HG03469 (cell line): ENCODE data around the gene PLA2G2D.

ENCODE experiments used
- ATAC-seq: cut with Tn5 transposase; IDR thresholded peaks from one replicate; pipeline ENCODE4 v1.9.1; 2021; ENCODE audit warnings: mild to moderate bottlenecking, moderate library complexity, moderate number of reproducible peaks; ENCODE audit not compliant: unreplicated experiment

PLA2G2D gene

GRCh38 chr1:20115479-20115878, 3.9 kb downstream of the PLA2G2D start:
- ATAC-seq: no peak

- ATAC-seq: no peak
Measured at GRCh38 chr1:20114021-20114648, 5.2 kb downstream of the PLA2G2D start.

GRCh38 chr1:20112279-20113000, 6.9 kb downstream of the PLA2G2D start:
- ATAC-seq: no peak

- no peak for ATAC-seq
Measured at GRCh38 chr1:20111452-20111851, 7.9 kb downstream of the PLA2G2D start.

DNA sequence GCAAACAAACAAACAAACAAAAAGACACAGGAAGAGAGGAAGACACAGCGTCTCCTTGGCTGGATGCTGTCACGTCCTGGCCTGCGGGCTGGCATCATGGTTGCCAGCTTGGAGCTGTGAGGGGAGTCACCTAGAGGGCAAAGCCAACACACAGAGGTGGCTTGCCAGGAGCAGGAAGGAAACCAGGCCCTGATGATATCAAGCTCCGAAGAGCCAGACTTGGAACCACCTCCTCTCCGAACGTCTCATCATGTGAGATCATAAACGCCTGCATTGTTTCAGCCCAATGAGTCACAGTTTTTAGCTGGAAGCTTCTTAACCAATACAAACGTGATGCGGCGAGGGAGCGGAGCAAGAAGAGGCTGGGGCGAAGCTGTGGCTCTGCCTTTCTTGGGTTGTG, 8.7 kb downstream of the PLA2G2D start:
- ATAC-seq: no peak

- no peak for ATAC-seq
Measured at GRCh38 chr1:20109223-20109856, 10.0 kb downstream of the PLA2G2D start.

GRCh38 chr1:20108366-20109123, 10.8 kb downstream of the PLA2G2D start:
- ATAC-seq: no peak

GRCh38 chr1:20107796-20108195, 11.5 kb downstream of the PLA2G2D start:
- no peak for ATAC-seq

- no peak for ATAC-seq
Measured at GRCh38 chr1:20107351-20107750, 12.0 kb downstream of the PLA2G2D start.

DNA sequence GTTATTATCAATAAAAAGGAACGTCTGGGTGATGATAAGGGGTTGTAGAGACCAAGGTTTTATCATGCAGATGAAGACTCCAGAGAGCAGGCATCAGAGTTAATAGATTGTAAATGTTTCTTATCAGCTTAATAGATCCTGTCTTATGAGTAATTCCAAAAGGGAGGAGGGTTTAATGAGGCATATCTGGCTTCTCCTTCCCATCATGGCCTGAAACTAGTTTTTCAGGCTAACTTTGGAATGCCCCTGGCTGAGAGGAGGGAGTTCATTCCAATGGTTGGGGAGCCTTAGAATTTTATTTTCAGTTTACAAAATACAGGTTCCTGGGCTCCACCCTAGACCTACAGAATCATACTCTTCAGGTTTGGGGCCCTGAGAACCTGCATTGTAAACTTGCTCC, 13.5 kb downstream of the PLA2G2D start:
- ATAC-seq: no peak

DNA sequence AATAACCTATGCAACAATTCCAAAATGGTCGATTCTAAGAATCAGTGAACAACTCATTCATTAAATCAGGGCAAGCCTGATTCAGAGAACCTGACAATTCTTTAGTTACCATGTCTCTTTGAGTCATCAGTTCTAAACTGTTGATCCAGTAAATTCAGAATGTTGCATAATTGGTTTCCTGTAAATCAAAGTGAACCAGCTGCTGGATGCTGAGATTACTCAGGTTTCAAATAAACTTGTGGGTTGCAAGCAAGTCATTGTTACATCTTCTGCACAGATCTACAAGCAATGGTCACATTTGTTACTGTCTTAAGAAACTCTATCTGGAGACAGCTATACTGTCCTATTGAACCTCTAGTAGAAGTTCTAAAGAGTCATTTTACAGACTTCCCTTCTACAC, 16.5 kb downstream of the PLA2G2D start:
- no peak for ATAC-seq

DNA sequence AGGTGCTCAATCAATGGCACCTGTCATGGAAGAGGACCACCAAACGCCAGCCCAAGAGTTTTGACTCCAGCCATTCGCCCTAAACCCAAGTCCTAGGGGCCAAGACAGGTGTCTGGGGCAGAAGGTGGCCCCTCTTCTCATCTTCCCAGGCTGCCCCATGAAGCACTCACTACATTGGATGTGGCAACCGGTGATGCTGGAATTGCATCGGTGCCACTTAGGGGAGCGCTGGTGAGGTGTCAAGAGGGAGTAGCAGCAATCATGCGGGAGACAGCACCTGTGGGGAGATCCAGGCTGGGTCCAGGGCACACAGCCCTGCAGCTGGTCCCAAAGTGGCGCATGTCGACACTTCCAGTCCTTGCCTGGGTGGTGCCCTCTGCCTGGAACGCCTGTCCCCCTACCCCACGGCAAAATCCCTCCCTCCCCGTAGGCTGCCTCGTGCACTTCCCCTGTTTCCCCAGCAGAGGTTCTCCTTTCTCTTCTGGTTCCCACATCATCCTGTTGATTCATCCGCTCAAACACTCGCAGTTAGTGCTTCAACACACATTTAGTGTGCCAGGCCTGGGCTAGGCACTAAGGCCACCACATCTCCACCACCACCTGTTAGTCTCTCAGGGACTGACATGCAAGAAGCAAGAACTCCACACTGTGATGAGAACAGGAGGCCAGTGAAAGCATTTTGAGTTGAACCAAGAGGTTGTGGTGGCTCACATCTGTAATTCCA, 18.5 kb downstream of the PLA2G2D start:
- ATAC-seq: no peak

GRCh38 chr1:20099533-20099932, 19.8 kb downstream of the PLA2G2D start:
- no peak for ATAC-seq

GRCh38 chr1:20096840-20097447, 22.4 kb downstream of the PLA2G2D start:
- ATAC-seq: no peak

DNA sequence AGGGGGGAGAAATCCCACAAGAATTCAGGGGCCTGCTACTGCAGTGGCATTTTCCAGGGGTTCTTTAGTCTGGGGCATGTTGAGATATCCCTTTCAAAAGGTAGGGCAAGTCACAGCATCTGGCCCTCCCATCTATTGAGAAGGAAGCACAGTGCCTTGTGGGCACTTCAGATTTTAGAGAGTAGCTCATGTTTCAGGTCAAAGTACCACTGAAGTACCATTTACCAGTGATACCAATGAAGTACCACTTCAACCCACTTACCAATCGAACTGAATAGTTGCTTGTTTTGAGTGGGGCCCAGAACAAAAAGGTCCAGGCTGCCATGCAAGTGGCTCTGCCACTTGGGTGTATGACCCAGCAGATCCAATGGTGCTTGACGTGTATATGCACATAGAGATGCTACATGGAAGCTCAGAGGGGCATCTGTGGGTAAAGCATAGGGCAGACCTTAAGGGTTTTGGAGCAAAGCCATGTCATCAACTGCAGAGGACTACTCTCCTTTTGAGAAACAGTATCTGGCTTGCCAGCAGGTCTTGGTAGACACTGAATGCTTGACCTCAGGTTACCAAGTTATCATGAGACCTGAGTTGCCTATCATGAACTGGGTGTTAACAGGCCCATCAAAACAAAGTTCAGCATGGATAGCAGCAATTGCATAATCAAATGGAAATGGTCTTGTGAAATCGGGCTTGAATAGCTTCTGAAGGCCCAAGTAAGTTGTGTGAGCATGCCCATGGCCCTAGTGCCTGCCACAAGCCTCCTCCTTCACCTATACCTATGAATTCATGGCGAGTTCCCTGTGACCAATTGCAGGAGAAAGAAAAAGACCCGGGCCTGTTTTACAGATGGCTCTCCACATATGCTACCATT, 23.5 kb downstream of the PLA2G2D start:
- ATAC-seq: no peak

DNA sequence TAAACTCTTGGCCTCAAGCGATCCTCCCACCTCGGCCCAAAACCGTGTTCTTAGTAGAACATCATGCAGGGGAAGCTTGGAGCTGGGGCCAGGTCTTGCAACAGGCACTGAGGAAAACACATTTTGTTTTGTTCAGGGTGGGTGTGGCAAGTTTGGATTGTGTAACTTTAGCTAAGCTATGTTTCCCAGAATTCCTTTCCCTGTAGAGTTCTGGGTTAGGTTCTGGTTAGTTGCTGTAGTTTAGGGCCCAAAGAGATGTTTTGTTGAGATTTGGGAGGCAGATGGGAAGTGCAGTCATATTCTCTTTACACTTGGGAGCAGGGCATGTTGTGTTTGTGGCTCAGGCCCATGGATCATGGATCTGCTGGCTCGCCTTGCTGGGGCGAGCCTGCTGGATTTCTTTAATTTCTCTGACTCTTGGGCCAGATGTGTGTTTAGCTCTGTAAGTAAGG, 25.4 kb downstream of the PLA2G2D start:
- ATAC-seq: no peak

GRCh38 chr1:20093303-20093702, 26.0 kb downstream of the PLA2G2D start:
- no peak for ATAC-seq

DNA sequence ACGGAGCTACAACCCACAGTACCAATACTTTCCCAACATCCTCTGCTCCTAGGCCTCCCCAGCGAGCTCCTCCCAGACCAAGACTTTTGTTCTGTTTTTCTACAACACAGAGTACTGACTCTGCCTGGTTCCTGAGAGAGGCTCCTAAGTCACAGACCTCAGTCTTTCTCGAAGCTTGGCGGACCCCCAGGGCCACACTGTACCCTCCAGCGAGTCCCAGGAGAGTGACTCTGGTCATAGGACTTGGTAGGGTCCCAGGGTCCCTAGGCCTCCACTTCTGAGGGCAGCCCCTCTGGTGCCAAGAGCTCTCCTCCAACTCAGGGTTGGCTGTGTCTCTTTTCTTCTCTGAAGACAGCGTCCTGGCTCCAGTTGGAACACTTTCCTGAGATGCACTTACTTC, 28.7 kb downstream of the PLA2G2D start:
- ATAC-seq: no peak

DNA sequence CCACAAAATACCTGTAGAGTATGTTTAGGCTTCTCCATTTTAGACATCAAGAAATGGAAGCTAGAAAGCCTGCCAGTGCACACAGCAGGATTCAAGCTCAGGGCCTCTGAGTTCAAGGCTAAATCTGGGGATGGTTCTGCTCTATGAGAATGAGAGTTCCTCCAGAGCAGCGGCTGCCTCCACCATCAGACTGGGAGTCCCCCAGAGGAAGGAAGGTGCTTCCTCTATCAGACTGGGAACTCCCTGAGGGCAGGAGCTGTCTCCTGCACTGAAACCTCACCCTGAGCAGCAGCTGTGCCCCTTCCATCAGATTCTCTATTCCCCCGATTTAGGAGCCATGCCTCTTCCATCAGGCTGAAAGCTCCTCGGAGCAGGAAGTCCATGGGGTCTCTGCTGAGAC, 29.2 kb downstream of the PLA2G2D start:
- no peak for ATAC-seq
